Activated naive CD4-positive, alpha-beta T cell treated with anti-CD3 and anti-CD28 coated beads, Interleukin-2, amount 10 ng/mL, durations not matched to agents 7 days and 5 days (primary cell): Measurements from ENCODE around the gene TBC1D22A.
"Not testable (repeated sequence)": the region's sequence is repeated elsewhere in the genome, so short reads cannot be mapped to it uniquely, and the experiment has no call there.

ENCODE experiments used
- CTCF ChIA-PET: fragments of 350-600 bp; sonication (Branson Sonifier 250); formaldehyde crosslinking; loops from one replicate; lab custom pipeline; 2021; ENCODE audit warnings: antibody characterized with exemption; lab: Charles Lee
- DNase-seq: peaks from one replicate; pipeline ENCODE4 v3.0.0-alpha.2; 2020
- H3K27ac Mint-ChIP-seq: one replicate; pipeline ENCODE4 v1.8.0; 2021; ENCODE audit warnings: mild to moderate bottlenecking, moderate library complexity, mixed read lengths
- H3K27me3 Mint-ChIP-seq: one replicate; pipeline ENCODE4 v1.8.0; 2021; ENCODE audit warnings: mild to moderate bottlenecking, mixed read lengths
- H3K36me3 Mint-ChIP-seq: one replicate; pipeline ENCODE4 v1.8.0; 2021; ENCODE audit warnings: mixed read lengths
- H3K4me1 Mint-ChIP-seq: one replicate; pipeline ENCODE4 v1.8.0; 2021; ENCODE audit warnings: mixed read lengths
- H3K4me3 Mint-ChIP-seq: one replicate; pipeline ENCODE4 v1.8.0; 2021; ENCODE audit warnings: mild to moderate bottlenecking, moderate library complexity, mixed read lengths
- H3K9me3 Mint-ChIP-seq: one replicate; pipeline ENCODE4 v1.8.0; 2021; ENCODE audit warnings: mixed read lengths

The TBC1D22A gene

DNA sequence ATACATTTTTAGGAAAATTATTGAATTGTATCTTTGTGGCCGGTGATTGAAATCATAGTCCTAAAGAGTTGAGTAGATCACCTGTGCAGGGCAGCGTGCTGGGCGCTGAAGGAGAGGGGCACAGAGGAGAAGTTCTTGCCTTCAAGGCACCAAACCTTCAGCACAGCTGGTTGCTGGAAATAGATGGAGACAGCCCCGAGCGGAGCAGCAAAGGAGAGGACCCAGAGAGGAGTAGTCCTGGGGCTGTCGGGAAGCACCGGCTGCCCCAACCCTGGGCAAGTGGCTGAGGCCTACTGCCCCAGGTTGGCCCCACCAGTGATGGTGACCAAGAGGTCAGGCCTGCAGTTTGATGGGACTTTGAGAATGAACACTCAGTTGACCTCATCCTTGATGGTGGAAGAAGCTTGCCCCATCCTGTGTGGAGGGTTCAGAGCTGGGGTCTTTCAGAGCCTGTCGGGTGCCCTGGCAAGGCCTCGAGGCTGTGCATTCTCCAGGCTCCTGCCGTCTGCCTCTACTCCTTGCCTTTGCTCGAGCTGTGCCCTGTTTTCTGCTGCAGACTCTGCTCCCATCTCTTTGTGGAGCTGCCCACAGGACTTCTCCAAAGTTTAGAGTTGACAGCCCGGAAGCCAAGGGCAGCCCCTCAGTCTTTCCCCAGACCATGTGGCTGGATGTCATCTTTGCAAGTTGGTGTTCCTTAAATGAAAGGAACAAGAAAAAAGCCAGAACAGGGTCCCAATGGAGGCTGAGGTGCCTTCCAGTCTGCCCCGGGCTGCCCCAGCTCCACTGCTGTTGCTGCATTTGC, 285.1 kb downstream of the TBC1D22A start:
- H3K27ac Mint-ChIP-seq = no peak overlapping the region
- no peak overlapping the region for H3K4me3 Mint-ChIP-seq
- no peaks in the 10 kb centered on the region for H3K27me3 Mint-ChIP-seq
- CTCF ChIA-PET = no interaction called here
- H3K4me1 Mint-ChIP-seq = peaks cover 10% of the 10 kb centered on the region
- H3K36me3 Mint-ChIP-seq = no peaks in the 10 kb centered on the region
- no peak for DNase-seq
- H3K9me3 Mint-ChIP-seq = no peaks in the 10 kb centered on the region

DNA sequence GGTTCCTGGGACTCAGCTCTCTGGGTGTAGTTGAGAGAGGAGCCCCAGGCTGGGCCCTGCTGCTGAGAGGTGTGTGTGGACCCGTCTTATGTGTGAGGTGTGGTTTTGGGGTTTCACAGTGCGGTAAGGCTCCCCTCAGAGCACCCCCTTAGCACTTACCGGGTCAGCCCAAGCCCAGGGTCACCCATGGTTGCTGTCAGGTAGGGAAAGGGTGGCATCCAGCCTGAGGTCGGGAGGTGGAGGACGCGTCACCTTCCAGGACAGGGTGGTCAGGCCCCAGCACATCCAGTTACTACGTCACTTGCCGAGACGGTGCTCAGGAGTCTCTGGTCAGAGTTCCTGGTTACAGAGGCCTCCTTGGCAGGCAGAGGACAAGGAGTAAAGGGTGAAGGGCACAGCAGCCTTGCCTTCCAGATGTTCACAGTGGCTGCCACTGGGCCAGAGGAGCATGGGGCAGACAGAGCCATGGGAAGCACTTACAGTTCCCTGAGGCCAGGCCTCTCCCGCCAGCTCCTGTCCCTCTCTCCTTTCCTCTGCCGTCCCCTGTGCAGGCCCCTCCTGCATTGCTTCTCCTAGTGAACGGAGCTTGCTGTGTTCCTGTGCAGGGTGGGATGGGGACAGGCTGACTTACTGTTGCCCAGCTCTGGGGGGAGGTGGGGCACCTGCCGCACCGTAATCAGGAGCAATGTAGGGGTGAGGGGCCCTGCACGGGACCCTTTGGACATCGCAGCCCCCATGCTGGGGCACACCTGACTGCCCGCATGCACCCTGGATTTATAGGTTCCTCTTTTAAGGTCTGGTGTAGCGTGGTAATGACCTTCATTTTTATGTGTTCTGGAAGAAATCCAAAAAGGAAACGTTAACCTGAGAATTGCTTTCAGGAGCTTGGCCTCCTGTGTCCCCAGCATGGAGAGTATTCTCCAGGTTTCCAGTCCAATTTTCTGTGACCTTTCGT, 285.9 kb downstream of the TBC1D22A start:
- H3K27me3 Mint-ChIP-seq = no peaks in the 10 kb centered on the region
- no peaks in the 10 kb centered on the region for H3K36me3 Mint-ChIP-seq
- H3K27ac Mint-ChIP-seq = no peak overlapping the region
- H3K9me3 Mint-ChIP-seq = no peaks in the 10 kb centered on the region
- CTCF ChIA-PET = no interaction called here
- DNase-seq = no peak
- no peak overlapping the region for H3K4me3 Mint-ChIP-seq
- peaks cover 9% of the 10 kb centered on the region for H3K4me1 Mint-ChIP-seq

DNA sequence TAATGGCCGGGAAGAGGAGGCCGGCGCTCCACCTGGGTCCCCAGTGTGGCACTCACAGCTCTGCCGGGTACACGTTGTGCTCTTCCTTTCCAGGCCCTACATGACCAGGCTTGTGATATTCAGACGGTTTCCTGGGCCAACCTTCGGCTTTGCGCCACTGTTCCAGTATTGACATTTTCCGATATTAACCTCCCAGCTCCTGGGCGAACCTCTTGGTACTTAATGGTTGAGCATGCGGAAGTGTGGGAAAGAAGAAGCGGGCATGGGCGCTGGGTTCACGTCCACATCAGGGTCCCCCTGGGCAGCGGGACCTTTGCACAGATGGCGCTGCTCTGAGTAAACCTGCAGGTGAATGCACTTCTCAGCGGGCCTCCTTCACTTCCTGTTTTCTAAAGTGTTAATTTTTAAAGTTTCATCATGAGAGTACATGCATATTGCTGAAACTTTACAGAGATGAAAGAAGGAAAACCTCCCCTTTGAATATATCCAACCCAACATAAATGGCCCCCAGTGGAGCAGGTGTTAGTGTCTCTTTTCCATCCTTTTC, 286.7 kb downstream of the TBC1D22A start:
- no peaks in the 10 kb centered on the region for H3K36me3 Mint-ChIP-seq
- no peak overlapping the region for H3K27ac Mint-ChIP-seq
- CTCF ChIA-PET = no interaction called here

DNA sequence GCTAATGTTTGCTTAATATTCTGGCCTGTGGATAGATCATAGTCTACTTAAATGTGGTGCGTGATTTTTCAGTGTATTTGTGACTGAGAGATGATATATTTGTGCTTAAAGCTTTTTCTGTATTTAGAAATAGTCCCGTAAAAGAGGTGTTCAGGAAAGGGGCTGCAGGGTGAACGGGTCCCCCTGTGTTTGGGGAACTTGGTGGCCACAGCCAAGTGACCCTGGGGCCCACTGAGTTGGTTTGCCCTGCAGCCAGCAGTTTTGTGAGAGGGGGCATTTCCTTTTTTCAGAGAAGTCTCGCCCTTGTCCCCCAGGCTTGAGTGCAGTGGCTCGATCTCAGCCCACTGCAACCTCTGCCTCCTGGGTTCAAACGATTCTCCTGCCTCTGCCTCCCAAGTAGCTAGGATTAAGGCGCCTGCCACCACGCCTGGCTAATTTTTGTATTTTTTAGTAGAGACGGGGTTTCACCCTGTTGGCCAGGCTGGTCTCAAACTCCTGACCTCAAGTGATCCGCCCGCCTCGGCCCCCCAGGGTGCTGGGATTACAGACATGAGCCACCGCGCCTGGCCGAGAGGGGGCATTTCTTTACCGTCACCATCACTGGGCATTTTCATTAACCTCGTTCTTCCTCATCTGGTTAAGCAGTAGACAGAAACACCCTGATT, 287.4 kb downstream of the TBC1D22A start:
- H3K4me3 Mint-ChIP-seq, H3K9me3 Mint-ChIP-seq, H3K4me1 Mint-ChIP-seq, DNase-seq, CTCF ChIA-PET, H3K36me3 Mint-ChIP-seq, H3K27me3 Mint-ChIP-seq, H3K27ac Mint-ChIP-seq: not testable (repeated sequence)

More for the DNA sequence above, 286.7 kb downstream of the TBC1D22A start:
- Mint-ChIP-seq H3K9me3 (no peaks in the 10 kb centered on the region), H3K4me1 (peaks cover 4% of the 10 kb centered on the region), H3K27me3 (no peaks in the 10 kb centered on the region), H3K4me3 (no peak overlapping the region)
- no peak for DNase-seq

DNA sequence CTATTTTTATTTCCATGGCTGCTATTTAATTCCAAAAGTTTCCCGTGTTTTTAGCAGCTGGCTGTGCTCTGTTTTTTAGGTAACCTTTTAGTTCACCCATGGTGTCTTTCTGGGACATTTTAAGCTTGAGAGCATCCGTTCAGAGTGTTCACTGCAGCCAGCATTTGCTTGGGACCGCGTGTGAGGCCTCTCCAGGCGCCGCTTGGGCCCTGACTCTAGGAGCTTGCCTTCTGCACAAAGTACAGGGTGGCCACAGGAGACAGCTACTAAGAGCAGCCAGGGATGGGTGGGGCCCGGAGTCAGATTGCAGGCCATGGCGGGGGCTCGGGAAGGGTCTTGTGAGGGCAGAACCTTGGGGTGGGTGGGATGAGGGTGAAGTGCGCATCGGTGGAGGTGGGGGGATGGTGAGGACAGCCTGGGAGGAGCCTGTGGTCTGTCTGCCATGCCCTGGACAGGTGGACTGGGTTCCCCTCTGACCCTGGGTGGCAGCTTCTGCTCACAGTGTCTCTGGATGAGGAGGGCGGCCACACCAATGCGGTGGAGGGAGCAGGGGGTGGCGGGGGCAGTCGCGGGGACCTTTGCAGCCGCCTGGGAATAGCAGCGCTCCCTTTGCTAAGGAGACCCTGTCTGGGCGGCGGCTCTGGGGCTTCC, 288.1 kb downstream of the TBC1D22A start:
- H3K27me3 Mint-ChIP-seq = no peaks in the 10 kb centered on the region
- no peaks in the 10 kb centered on the region for H3K4me1 Mint-ChIP-seq
- CTCF ChIA-PET = no interaction called here
- no peaks in the 10 kb centered on the region for H3K9me3 Mint-ChIP-seq
- no peaks in the 10 kb centered on the region for H3K36me3 Mint-ChIP-seq
- DNase-seq = no peak
- no peak overlapping the region for H3K27ac Mint-ChIP-seq
- H3K4me3 Mint-ChIP-seq = no peak overlapping the region

DNA sequence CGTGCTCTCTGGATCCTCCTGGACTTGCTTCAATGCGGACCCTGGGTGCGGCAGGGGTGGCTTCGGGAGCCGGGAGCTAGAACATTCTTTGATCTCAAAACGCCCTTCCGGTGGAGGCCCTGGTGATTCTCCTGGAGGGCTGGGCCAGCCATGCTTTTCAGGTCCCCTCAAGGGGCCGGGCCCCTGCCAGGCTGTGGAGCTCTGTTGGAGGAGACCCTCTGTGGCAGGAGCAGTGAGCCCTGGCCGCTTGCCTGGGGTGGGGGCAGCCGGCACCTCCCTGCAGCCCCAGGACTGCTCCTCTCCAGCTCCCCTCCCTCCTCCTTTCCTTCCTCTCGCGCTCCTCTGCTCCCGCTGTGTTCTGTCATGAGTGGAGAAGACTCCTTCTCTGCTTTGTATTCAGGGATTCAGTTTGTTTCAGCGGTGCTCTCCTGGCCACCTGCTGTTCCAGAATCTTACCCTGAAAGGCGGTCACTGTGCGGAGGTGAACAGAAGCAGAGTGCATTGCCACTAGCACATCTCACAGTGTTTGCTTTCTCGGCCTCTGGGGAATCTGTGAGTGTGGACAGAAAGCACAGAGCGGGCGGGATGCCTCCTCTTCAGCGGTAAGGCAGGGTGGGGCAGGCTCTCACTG, 289.1 kb downstream of the TBC1D22A start:
- Mint-ChIP-seq H3K27me3 (no peaks in the 10 kb centered on the region), H3K36me3 (no peaks in the 10 kb centered on the region), H3K4me3 (no peak overlapping the region), H3K9me3 (no peaks in the 10 kb centered on the region), H3K4me1 (no peaks in the 10 kb centered on the region), H3K27ac (no peak overlapping the region)
- no peak for DNase-seq
- CTCF ChIA-PET = no interaction called here

DNA sequence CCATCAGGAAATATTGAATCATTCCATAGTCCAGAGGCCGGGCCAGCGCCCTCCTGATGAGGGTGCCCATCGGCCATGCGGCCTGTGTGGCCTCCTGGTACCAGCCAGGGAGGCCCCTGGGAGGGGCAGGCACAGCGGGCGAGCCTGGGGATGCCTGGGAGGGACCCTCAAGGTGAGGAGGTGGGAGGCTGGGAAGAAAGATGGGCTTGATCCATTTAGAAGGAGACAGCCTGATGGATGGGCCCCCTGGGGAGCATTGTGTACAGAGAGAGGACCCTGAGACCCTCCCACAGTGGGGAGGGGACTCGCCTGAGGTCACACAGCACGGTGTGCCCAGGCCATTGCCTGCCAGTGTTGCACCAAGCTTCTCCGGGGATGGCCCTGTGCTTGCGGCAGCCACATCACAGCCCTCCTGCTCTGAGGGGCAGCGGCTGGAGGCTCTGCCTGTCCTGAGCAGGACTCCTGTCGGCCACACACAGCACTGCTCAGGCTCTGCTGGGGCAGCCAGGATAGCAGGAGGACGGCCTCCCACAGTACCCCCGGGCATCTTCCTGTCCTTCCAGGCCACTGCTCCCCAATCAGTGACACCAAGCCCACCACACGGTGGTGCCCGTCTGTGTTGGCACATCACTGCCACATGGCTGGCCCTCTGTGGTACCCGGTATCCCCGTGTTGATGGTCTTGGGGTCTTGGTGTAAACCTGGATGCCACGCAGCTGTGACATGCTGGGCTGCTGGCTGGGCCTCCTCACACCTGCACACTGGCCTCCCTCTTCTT, 290.0 kb downstream of the TBC1D22A start:
- H3K4me1 Mint-ChIP-seq = no peaks in the 10 kb centered on the region

DNA sequence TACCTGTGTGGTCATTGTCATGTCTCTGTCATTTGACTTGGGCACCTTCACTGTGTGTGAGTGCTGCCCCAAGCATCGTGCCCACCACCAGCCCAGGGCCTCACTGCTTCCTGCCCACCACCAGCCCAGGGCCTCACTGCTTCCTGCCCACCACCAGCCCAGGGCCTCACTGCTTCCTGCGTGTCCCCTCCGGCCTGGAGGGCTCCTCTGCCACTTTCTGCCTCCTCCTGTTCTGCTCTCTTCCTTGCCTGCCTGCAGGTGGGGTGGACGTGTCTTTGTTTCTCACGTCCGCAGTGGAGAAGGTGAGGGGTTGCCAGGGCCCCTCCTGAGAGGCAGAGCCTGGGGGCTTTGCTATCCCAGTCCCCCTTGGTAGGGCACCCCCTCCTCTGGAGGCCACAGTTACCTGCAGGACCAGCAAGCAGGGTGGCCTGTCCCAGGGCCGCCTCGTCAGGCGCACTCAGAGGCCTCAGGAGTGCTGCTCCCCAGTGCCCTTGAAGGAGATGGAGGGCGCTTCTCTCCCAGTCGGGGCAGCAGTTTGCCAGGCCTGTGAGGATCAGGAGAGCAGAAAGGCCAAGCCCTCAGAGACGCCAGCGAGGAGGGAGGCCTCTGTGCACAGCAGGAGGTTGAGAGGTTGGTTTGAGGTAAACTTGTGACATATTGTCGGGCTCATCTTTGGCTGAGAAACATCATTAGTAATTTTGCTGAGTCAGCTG, 290.7 kb downstream of the TBC1D22A start:
- CTCF ChIA-PET = no interaction called here
- no peaks in the 10 kb centered on the region for H3K27me3 Mint-ChIP-seq
- no peaks in the 10 kb centered on the region for H3K4me1 Mint-ChIP-seq
- H3K27ac Mint-ChIP-seq = peak overlapping the region; percentile 19
- H3K9me3 Mint-ChIP-seq = no peaks in the 10 kb centered on the region
- H3K36me3 Mint-ChIP-seq = peaks cover 3% of the 10 kb centered on the region
- no peak overlapping the region for H3K4me3 Mint-ChIP-seq
- DNase-seq = no peak

More for the DNA sequence above, 290.0 kb downstream of the TBC1D22A start:
- Mint-ChIP-seq H3K27me3 (no peaks in the 10 kb centered on the region), H3K9me3 (no peaks in the 10 kb centered on the region), H3K27ac (no peak overlapping the region), H3K36me3 (peaks cover under 1% of the 10 kb centered on the region), H3K4me3 (no peak overlapping the region)
- CTCF ChIA-PET = no interaction called here
- DNase-seq = no peak

DNA sequence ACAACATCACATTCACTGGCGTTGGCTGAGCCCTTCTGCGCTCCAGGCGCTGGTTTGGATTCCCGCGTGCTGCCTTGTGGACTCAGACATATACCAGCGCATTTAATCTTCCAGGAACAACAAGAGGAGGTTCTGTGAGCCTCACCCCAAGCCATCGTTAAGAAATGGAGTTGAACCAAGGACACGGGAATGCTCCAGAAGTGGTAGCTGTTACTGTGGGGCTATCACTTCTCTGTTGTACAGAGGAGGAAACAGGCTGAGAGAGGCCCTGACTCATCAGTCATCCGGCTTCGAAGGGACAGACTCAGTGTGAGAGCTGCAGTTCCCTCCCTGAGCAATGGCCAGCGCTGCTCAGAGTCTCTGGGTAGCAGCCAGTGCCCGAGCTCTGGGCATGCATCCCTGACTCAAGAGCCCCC, 291.3 kb downstream of the TBC1D22A start:
- CTCF ChIA-PET = no interaction called here
- DNase-seq = no peak
- Mint-ChIP-seq H3K27ac (no peak overlapping the region), H3K4me1 (no peaks in the 10 kb centered on the region), H3K27me3 (no peaks in the 10 kb centered on the region), H3K9me3 (no peaks in the 10 kb centered on the region), H3K4me3 (no peak overlapping the region), H3K36me3 (peaks cover 3% of the 10 kb centered on the region)

DNA sequence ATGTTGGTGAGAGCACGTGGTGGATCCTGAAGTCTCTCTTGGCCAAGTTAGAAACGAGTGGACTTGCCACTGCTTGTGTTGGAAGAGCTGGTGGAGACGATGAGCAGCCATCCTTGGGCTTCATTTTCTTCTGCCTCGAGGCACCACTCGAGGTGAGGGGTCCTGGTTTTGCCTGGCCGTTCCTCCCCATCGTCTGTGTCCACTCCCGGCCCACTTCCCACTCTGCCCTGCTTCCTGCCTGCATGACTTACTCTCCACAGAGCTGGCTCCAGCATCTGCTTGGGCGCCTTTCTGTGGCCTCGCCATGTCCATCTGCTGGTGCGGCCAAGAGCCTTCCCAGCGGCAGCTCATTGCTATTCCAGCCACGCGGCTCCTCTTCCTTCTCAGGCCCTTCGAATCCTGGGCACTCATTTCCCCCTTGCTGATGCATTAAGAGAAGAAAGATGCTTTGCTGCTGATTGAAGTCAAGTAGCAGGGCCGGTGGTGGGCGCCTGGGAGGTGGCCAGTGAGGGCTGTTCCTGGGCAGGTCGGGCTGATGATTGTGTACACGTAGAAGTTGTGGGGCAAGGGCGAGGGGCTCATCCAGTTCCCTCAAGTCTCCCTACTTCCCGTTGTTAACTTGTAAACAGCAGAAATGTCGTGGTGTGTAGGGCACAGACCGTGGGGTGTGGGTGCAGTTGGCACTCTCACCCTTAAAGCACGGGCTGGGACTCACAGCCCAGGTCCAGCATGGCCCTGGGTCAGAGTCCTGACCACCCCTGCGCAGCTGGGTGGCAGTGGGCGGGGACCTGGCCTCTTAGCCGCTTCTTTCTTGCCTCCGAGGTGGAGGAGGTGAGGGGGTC, 292.0 kb downstream of the TBC1D22A start:
- Mint-ChIP-seq H3K4me1 (no peaks in the 10 kb centered on the region), H3K9me3 (no peaks in the 10 kb centered on the region), H3K27me3 (no peaks in the 10 kb centered on the region), H3K36me3 (peaks cover 3% of the 10 kb centered on the region), H3K27ac (no peak overlapping the region), H3K4me3 (no peak overlapping the region)
- CTCF ChIA-PET = no interaction called here
- no peak for DNase-seq

DNA sequence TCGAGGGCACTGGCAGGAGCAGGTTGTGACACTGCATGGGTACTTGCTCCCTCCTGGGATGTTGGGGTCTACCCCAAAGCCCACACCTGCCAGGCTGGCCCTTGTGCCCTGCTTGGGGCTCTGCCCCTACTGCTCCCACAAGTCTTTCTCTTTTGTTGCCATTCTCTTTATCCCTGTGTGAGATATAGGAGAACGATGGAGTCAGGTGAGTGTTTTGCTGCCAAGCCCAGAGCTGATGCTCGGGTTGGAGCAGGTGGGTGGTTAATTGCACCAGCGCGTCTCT, 292.6 kb downstream of the TBC1D22A start:
- peaks cover 4% of the 10 kb centered on the region for H3K36me3 Mint-ChIP-seq
- H3K4me1 Mint-ChIP-seq = no peaks in the 10 kb centered on the region
- H3K9me3 Mint-ChIP-seq = no peaks in the 10 kb centered on the region
- DNase-seq = no peak
- H3K27me3 Mint-ChIP-seq = no peaks in the 10 kb centered on the region
- no peak overlapping the region for H3K27ac Mint-ChIP-seq
- CTCF ChIA-PET = no interaction called here
- no peak overlapping the region for H3K4me3 Mint-ChIP-seq

DNA sequence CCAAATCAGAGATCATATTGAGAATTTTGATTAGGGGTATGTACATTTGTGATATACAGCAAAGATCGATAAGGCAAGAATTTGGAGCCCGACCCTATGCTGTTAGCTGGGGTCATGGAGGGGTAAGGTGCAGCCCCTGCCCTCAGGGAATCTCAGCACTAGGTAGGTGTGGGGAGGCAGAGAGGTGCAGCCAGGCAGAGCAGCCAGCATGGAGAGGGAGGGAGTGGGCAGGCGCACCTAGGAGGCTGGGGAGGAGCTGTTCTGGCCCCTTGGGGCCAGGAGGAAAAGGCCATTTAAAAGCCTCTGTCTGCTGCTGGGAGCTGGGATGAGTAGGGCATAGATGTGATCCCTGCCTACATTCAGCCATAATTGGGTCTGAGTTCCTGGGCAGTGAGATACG, 293.0 kb downstream of the TBC1D22A start:
- H3K36me3 Mint-ChIP-seq = peaks cover 4% of the 10 kb centered on the region
- H3K27ac Mint-ChIP-seq = no peak overlapping the region
- H3K4me1 Mint-ChIP-seq = no peaks in the 10 kb centered on the region
- H3K27me3 Mint-ChIP-seq = no peaks in the 10 kb centered on the region
- no peaks in the 10 kb centered on the region for H3K9me3 Mint-ChIP-seq
- no peak overlapping the region for H3K4me3 Mint-ChIP-seq
- no peak for DNase-seq
- CTCF ChIA-PET = no interaction called here
